GM03348 (cell line): ENCODE results near the gene TMTC4.
A peak's percentile ranks its signal among the peaks of the same experiment; 100 is the strongest.
"Not testable (repeated sequence)": the region's sequence is repeated elsewhere in the genome, so short reads cannot be mapped to it uniquely, and the experiment has no call there.

Experiments used
- DNase-seq: peaks from one replicate; pipeline ENCODE4 v3.0.0; 2012; ENCODE audit warnings: low spot score

TMTC4 gene

GRCh38 chr13:100588331-100589177 lies 86.0 kb downstream of the TMTC4 start, which contains the start of gene GGACT:
Gene GGACT, minus strand, starts transcription at chr13:100588789. Its CDS starts 56,198 bp downstream, at chr13:100532591.
- peak; percentile 95 for DNase-seq

DNA sequence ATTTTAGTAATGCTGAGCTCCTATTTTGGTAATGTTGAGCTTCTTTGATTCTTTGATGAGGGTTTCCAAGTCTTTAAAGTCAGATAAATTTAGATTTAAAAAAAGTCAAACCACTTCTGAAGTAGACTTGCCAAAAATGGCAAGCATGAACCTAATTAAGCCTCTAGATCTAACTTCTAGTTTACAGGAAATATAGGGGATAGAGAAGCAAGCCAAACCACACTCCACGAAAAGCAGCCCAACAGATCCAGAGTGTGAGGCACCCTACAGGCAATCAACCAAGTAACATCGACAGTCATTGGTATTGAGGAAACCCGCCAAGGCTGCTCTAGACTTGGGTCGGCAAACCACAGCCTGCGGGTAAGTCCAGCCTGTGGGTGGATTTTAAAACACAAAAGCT lies 89.7 kb downstream of the TMTC4 start:
- no peak for DNase-seq

GRCh38 chr13:100581504-100581903 lies 93.1 kb downstream of the TMTC4 start:
- DNase-seq: no peak

DNA sequence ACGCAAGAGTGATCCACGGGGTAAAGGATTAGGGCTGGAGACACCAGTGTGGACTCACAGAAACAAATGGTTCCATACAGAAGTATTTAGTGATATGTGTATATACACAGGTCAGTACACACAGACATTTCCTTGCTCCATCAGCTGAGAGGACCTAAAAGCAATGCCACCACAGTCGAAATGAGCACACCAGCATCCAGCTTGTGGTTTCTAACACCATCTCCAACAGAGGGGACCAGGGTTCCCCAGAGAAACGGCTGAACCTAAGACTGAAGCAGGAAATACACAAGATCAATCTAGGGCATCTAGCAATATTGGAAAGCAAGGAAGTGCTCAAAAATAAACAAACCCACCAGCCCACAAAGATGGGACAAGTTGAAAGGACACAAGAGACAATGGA lies 93.6 kb downstream of the TMTC4 start:
- DNase-seq: no peak

DNA sequence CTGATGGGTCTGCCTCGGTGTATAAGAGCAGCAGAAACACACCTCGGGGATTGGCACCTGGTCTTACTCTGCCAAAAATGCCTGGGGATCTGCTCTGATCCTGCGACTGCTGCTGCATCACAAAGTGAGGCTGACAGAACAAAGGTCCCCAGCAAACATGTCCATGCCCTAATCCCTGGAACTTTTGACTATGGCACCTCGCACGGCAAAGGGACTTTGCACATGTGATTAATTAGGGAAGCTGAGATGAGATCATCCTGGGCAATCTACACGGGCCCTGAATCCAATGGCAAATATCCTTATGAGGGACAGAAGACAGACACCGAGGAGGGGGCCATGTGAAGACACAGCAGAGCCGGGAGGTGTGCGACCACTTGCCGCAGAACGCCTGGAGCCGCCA lies 94.5 kb downstream of the TMTC4 start:
- no peak for DNase-seq

- not testable (repeated sequence) for DNase-seq
Observed at GRCh38 chr13:100577239-100577638, 97.4 kb downstream of the TMTC4 start.

DNA sequence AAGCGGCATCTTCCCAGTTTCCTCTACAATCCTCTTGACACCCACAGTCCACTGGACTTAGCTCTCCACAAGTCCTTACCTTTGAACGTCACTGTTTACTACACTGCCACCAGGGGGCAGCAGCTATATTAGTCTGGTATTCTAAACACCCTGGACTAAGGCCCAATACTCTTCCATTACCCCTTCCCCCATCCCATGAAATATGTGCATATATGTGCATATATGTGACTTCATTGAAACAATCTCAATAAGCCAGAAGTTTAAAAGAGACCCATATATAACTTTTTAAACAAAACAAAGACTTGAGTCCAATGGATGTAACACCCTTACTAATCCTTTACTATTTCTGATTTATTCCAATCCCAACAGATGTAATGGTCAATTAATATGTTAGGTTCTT lies 101.5 kb downstream of the TMTC4 start:
- DNase-seq: peak; percentile 83

DNA sequence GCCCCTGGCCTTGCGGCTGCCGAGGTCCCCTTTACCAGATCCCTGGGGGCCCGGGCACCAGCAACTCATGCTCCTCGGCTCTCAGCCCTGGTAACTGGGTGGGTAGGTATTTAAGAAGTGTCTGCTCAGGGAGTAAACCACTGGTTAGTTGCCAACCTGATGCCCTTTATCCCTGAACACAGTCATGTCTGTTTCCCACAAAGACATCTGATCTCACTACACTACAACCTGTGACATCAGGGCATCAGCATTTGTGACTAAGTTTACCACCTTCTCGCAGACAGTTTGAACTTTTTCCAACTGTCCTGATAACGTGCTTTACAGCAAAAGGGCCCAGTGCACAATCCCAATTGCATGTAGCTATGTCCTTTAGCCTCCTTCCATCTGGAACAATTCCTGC lies 108.1 kb downstream of the TMTC4 start:
- DNase-seq: no peak

DNA sequence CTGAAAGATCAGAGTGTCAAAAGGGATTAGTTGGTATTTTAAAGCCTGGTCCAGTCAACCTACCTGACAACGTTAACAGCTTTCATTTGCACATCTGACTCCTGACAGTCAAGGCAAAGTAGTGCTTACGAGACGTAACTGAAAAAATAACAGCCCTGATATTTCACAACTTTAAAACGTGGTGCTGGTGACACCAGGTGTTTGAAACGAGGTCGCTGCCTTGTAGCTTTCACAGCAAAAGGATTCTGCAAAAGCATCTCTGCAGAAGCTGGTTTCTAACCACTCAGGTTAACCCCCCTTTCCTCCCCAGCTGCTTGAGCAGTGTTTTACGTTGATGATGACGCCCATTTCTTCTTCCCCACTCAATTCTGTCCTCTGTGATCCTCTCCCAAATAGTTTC lies 109.3 kb downstream of the TMTC4 start:
- DNase-seq: no peak

GRCh38 chr13:100564444-100565223 lies 110.0 kb downstream of the TMTC4 start:
- no peak for DNase-seq

DNA sequence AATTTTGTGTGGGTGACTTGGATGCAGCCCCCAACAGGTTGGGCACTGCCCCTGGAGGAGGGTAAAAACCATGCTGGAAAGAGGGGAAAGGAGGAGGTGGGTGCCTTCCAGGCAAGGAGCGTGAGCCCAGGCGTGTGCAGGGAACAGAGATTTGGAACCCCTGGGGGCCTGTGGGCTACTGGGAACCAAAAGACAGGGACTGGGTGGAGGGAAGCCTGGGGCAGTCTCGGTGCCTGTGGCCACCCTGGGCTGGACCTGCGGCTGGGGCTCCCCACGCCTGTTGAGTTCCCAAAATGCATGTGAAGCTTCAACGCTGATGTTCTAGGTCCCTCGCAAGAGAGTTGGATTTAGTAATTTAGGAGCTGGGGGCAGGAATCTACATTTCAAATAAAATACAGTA lies 110.8 kb downstream of the TMTC4 start:
- DNase-seq: no peak

GRCh38 chr13:100561599-100562204 lies 112.9 kb downstream of the TMTC4 start:
- DNase-seq: no peak

- DNase-seq: no peak
Observed at GRCh38 chr13:100561158-100561499, 113.5 kb downstream of the TMTC4 start.

DNA sequence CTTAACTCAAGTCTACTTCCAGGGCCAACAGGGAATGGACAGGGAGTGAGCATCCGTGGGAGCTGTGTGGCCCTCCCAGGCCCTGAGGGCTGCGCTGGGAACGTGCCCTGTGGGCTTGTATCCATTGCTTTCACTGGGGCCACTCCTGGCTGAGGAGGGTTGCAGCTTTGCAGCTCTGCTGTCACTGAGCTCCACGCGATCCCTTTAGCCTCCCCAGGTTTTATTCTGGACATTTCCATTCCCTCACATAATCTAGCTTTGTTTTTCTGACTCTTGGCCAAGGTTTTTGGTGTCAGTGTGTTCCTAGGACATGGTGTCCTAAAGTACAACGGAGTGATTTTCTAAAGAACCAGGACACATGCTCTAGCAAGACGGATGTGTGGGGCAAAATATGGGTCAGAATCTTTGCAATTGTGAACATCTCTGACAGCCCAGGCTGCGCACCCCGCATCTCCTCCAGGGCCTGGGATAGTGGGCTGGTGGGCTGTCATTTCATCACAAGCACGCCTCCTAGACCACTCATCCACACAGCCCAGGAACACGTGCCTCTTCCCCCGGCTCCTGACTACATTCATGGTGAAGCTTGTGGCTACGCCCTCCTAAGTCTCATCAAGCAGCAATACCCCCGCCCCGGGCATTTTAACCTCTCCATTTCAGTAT lies 114.0 kb downstream of the TMTC4 start:
- no peak for DNase-seq

GRCh38 chr13:100559886-100560285 lies 114.7 kb downstream of the TMTC4 start:
- DNase-seq: no peak
